Activated T-cell treated with anti-CD3 and anti-CD28 coated beads, Interleukin-2, amount 50 U/mL, for 1 hour (primary cell): ENCODE measurements around the gene RABGAP1.

Experiments used
- DNase-seq: peaks from one replicate; pipeline ENCODE4 v3.0.0-alpha.2; 2020

RABGAP1 gene

DNA sequence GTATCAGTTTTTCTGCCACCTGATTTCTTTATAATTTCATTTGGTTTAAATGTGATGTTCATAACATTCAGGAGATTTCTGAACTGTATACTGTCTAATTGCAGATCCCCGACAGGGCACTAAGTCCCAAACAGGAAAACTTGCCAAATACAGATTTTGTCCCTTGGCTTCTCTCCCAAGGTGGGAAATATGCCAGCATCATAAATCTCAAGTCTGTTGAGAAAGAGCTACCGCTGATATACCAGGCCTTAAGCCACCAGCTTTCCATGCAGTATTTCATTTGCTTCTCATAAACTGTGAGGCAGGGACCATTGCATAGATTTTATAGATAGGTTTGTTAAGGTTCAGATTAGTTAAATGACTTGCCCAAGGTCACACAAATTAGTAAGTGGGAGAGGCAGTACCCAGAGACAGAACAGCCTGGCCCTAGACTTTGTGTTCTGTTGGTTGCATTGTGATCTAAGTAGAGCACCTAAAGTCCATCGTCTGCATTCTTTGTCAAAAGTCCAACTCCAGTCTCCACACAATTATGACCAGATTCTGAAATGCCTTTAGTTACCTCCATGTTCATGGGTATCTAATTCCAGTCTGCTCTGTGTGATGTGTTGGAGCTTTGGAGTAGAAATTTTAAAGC is 108.9 kb downstream of the RABGAP1 start:
- no peak for DNase-seq

GRCh38 chr9:123053046-123053445 is 112.2 kb downstream of the RABGAP1 start:
- no peak for DNase-seq

- no peak for DNase-seq
Measured at GRCh38 chr9:123053711-123054110, 112.9 kb downstream of the RABGAP1 start.

- no peak for DNase-seq
Measured at GRCh38 chr9:123058834-123059233, 118.0 kb downstream of the RABGAP1 start.

DNA sequence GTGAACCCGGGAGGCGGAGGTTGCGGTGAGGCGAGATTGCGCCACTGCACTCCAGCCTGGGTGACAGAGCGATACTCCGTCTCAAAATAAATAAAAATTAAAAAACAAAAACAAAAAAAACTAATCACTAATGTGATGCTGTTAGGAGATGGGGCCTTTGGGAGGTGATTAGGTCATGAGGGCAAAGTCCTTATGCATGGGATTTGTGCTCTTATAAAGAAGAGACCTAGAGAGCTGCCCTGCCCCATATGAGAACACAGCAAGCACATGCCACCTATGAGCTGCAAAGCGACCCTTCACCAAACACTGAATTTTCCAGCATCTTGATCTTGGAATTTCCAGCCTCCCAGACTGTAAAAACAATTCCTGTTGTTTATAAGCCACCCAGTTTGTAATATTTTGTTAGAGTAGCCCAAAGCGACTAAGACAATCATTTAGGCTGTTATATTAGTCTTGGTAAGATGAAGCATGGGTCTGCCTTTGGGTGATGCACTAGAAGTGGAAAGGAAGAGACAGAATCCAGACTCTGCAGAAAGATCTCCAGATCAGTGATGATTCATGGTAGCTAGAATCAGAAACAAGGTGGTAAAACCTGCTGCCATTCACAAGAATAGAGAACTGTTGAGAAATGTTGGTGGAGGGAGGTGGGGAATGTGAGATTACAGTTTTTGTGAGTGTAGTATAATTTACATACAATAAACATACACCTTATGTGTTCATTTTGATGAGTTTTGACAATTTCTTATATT is 118.8 kb downstream of the RABGAP1 start:
- DNase-seq: no peak

- no peak for DNase-seq
Measured at GRCh38 chr9:123061216-123061615, 120.4 kb downstream of the RABGAP1 start.

- DNase-seq: no peak
Measured at GRCh38 chr9:123062351-123063176, 121.7 kb downstream of the RABGAP1 start.

DNA sequence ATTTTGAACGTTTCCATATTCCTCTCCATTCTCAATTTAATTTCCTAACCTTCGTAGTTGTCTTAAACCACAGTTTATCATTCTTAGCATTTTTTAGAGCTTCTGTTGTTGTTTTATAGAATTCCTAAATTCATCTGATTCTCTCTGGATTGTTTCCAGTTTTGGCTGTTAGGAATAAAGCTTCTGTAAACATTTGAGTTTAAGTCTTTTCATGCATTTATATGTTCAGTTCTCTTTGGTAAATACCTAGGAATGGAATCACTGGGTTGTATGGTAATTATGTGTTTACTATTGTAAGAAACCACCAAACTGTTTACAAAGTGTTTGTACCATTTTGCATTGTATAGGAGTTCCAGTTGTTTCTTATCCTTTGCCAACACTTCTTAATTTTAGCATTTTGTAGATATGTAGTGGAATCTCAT is 122.4 kb downstream of the RABGAP1 start:
- DNase-seq: no peak

DNA sequence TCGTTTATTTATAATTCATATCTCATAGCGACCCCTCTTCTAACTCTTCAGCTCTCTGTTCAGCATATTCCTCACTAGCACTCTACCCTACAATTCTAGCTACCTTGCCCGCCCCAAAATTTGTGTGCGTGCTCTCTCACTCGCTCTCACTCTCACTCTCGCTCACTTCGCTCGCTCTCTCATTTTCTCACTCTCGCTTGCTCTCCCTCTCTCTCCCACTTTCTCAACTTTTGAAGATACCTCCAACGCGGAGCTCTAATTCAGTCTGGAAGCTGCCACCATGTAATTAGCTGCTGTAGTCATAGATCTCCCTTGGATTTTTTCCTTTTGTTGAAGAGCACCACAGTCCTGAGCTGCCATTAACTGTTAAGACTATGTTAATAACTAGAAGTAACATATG is 123.1 kb downstream of the RABGAP1 start:
- no peak for DNase-seq

GRCh38 chr9:123064716-123065115 is 123.9 kb downstream of the RABGAP1 start:
- no peak for DNase-seq

GRCh38 chr9:123065196-123065595 is 124.4 kb downstream of the RABGAP1 start:
- DNase-seq: no peak

- no peak for DNase-seq
Measured at GRCh38 chr9:123067136-123067535, 126.3 kb downstream of the RABGAP1 start.

GRCh38 chr9:123069010-123069481 is 128.2 kb downstream of the RABGAP1 start:
- DNase-seq: no peak

DNA sequence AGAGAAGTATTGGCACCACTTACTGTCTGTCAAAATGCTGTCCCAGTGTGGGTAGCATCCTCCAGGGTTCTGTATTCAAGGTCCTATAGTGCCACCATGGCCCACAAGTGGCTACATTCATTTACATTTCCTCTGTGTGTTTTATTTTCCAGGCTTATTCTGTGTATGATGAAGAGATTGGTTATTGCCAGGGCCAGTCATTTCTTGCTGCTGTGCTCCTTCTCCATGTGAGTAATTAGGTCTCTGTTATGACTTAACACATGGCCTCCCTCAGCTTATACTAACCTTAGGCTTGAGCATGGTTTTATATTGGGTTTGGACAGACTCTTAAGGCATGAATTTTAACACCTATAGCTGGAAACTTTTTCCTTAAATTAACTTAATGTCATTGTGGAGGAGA is 129.4 kb downstream of the RABGAP1 start:
- no peak for DNase-seq

GRCh38 chr9:123072407-123072995 is 131.7 kb downstream of the RABGAP1 start:
- no peak for DNase-seq

- no peak for DNase-seq
Measured at GRCh38 chr9:123073441-123073840, 132.6 kb downstream of the RABGAP1 start.

DNA sequence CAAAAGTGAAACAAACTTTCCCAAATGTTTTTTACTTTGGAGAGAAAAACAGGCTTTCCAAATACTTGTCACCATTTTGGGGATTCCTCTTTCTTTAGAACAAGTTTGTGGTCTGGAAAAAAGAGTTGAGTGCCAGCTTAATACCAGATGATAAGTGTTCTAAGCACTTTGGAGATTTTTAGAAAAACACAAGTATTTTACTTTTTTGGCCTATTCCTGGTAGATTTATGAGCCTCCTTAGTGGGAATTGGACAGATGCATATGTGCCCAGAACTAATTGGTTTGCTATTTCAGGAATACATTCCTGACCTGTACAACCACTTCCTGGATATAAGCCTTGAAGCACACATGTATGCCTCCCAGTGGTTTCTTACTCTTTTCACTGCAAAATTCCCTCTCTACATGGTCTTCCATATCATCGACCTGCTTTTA is 133.2 kb downstream of the RABGAP1 start:
- no peak for DNase-seq

DNA sequence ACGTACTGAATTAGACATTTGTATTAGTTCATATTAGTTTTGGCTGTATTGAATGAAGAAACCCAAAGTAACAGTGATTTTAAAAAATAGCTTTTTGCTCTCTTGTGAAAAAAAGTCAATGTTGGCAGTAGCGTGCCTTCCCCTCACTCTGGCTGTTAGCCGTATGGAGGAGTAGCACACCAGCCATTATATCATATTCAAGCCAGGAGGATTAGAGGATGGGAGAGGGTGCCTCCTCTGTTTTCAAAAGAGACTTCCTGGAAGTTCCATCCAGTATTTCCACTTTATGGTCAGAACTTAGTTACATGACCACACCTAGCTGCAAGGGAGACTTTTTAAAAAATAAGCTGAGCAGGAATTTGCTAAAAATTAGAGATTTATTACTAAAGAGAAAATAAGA is 133.8 kb downstream of the RABGAP1 start:
- no peak for DNase-seq

DNA sequence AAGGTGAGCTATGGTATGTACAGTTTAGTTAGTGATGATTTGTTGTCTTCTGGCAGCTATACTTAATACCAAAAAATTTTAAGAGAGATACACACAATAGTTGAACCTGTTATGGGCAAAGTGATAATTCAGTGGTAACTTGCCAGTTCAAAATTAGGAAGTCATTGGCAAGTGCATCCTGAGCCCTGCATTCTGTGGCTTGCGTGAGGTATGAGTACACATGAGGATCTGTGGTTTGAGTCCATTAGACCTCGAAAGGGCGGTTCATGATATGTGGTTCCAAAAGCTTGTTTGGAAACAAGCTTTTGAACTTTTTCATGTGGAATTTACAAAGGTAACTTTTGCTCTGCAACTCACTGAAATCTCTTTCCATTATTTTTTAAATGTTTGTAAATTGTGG is 139.6 kb downstream of the RABGAP1 start:
- no peak for DNase-seq

DNA sequence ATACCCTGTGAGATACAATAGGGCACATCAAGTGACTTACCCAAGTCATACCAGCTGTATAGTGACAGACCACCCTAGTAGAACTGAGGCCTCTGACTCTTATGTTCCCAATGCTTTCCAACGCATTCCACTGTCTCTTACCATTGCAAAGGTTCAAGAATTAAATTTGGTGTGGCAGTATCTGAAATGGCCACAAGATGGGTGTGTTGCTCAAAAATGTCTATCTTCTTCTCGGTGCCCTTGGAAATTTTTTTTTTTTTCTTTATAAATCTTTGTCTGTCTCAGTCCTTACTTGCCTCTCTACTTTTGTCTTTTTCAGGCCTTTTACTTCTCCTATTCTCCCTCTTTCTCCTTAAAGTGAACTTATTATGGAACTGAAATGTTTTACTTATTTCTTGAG is 141.0 kb downstream of the RABGAP1 start:
- DNase-seq: no peak

DNA sequence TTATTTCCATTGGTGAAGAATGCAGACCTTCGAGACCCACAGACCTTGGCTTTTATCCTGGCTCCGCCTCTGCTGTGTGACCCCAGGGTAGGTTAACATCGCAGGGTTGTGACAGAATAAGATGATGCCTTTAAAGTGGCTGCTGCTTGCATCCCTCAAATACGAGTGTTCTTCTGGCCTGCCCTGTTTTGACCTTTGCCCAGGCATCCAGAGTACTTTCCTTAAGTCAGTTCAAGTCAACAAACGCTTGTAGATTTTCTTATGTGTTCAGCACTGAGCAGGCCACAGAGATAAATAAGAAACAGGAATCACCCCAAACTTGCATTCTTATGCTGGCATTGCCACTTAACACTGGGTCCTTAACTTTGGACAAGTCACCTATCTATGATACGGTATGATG is 142.9 kb downstream of the RABGAP1 start:
- DNase-seq: no peak

GRCh38 chr9:123084256-123084655 is 143.4 kb downstream of the RABGAP1 start:
- DNase-seq: no peak

DNA sequence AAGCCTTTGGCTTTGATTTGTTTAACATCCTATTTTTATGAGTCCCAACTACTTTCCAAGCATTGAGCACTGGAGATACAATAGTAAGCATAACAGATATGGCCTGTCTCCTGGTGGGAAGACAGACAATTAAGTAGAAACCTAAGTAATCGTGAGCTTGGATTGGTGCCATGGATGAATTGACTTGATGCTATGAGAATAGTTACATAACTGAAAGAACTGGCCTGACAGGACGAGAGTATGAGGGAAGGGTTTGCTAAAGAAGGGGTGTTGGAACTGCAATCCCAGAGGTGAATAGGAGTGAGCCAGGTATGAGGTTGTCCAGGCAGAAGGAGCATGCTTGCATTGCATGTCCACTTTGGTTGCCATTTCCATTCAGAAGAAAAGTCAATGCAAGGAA is 145.1 kb downstream of the RABGAP1 start:
- no peak for DNase-seq
